ENCODE data around the gene TXNRD2.
A peak's percentile ranks its signal among the peaks of the same experiment; 100 is the strongest.

Gene TXNRD2

GRCh38 chr22:19905347-19906276 lies 36.0 kb downstream of the TXNRD2 start:
- no peak for DNase-seq (ENCODE audit: low read depth in 2 of 2)

- no peak for DNase-seq (ENCODE audit: low read depth in 2 of 2)
Observed at GRCh38 chr22:19904935-19905334, 36.7 kb downstream of the TXNRD2 start.

GRCh38 chr22:19904174-19904856 lies 37.3 kb downstream of the TXNRD2 start:
- DNase-seq (ENCODE audit: low read depth in 2 of 2) = no peak

DNA sequence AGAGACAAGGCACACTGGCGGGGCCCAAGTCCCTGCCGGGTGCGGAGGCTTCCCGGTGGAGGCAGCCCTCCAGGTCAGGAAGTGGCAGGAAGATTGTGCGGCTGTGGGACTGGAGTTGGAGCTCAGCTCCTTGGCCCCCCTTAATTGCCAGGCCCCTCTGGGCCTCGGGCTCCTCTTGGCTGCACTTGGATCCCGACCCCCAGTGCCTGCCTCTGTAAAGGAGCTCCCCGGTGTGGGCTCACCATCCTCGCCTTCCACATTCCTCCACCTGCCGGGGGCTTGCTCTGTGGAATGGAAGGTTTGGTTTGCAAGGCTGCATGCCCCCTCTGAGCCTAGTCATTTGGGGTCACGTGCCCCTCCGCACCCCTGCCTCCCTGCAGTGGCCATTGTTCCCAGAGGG lies 38.1 kb downstream of the TXNRD2 start:
- no peak for DNase-seq (ENCODE audit: low read depth in 2 of 2)

DNA sequence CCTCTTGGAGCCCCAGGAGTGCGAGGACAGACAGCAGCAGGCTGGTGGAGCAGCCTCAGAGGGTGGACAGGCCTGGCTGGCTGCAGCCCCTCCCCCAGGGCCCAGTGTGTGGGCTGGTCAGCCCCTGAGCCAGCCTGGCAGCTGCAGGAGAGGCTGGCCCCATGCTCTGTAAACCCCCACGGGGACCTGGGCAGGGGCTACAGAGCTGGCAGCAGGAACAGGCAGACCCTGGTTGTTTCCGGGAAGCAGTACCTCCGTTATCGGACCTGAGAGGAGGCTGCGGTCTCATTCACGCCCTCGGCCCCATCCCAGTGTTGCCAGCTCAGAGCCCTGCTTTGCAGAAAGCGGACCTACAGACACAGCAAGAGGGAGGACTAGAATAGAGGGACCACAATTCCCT lies 38.6 kb downstream of the TXNRD2 start:
- no peak for DNase-seq (ENCODE audit: low read depth in 2 of 2)

GRCh38 chr22:19902245-19902715 lies 39.3 kb downstream of the TXNRD2 start:
- no peak for DNase-seq (ENCODE audit: low read depth in 2 of 2)

- DNase-seq (ENCODE audit: low read depth in 2 of 2) = no peak
Observed at GRCh38 chr22:19901577-19902244, 39.9 kb downstream of the TXNRD2 start.

DNA sequence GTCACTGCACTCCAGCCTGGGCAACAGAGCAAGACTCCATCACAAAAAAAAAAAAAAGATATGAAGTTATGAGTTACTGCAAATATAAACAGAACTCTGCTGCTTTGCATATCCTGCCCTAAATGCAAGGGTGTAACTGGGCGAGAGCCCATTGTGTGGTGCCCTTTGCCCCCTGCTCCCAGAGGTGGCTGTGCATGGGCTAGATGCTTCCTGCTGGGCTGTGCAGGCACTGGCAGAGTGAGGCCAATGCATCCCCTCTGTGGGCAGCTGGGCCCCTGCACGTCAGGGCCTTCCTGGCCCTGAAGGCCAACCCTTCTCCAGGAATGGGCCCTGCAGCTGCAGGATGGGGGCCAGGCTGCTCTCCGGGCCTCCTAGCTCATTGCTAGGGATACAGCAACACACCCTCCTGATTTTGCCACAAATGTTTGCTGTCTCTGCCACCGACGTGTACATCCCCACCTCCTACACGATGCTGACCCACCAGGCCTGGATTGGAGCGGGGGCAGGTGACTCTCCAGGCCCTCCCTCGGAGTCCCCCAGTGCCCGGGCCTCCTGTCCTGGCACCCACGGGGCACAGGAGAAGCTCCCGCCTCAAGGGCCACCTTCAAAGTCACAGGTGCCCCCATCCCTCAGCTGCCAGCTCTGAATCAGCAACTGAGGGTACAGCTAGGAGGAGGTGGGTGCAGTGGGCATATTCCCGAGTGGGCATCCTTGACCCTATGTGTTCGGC lies 40.7 kb downstream of the TXNRD2 start:
- no peak for DNase-seq (ENCODE audit: low read depth in 2 of 2)

GRCh38 chr22:19898831-19899567 lies 42.6 kb downstream of the TXNRD2 start:
- DNase-seq (ENCODE audit: low read depth in 2 of 2) = no peak

- DNase-seq (ENCODE audit: low read depth in 2 of 2) = no peak
Observed at GRCh38 chr22:19898145-19898544, 43.5 kb downstream of the TXNRD2 start.

GRCh38 chr22:19897726-19898125 lies 43.9 kb downstream of the TXNRD2 start:
- DNase-seq (ENCODE audit: low read depth in 2 of 2) = no peak

GRCh38 chr22:19896665-19897355 lies 44.8 kb downstream of the TXNRD2 start:
- no peak for DNase-seq (ENCODE audit: low read depth in 2 of 2)

GRCh38 chr22:19895160-19895849 lies 46.3 kb downstream of the TXNRD2 start:
- DNase-seq (ENCODE audit: low read depth in 2 of 2) = no peak

GRCh38 chr22:19893363-19893762 lies 48.3 kb downstream of the TXNRD2 start:
- DNase-seq (ENCODE audit: low read depth in 2 of 2) = no peak

DNA sequence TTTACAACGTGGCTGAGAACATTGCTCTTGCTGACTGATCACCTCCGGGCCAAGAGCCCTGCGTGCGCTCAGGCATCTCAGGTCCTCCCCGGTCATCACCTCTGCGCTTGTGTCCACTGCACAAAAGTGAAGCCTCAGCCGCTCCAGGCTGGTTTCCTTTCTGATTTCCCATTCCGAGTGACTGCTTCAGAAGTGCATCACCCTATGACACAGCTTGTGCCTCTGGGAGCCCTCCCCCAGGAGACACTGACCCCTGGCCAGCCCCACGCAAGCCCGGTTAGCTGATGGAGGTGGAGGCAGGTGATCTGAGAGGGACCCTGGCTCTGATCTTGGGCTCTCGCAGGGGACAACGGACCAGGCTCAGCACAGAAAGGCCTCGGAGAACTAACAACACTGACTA lies 48.7 kb downstream of the TXNRD2 start:
- DNase-seq (ENCODE audit: low read depth in 2 of 2) = no peak

DNA sequence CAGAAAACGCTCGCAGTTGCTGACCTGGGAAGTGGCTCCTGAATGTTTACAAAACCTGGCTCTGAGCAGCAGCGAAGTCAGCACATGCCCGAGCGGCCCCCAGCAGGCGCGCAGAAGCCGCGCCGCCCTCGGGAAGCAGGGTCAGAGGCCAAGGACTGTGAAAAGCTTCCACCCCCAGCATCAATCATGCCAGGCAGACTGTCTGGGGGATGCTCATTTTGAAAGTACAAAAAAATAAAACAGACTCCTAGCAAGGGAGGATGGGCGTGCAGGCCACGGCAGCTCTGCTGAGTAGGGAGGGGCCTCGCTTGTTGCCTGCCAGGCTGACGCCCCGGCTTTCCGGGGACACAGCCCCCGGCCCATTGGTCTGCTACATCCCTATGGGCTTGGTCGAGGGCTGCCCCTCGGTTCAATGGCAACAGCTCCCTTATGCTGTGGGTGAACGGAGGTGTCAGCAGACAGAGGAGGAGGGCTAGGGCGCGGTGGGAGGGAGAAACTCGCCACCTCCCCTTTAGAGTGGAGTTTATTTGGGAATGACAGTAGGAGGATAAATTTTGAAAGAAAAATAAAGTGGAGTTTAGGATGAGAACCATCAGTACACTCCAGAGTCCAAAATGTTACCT lies 49.2 kb downstream of the TXNRD2 start:
- DNase-seq (ENCODE audit: low read depth in 2 of 2) = peak; percentile 41 to 44

GRCh38 chr22:19891317-19892256 lies 50.0 kb downstream of the TXNRD2 start:
- DNase-seq (ENCODE audit: low read depth in 2 of 2) = peak; percentile 70 to 83
